C4-2B (cell line): ENCODE measurements around the gene FRMD4A.

Experiments used
- H3K27ac ChIP-seq: fragments of 450-650 bp; 2 replicates; pipeline ENCODE4 v1.5.1; 2017
- CTCF ChIP-seq: fragments of 450-650 bp; conservative IDR thresholded peaks from 2 replicates; pipeline ENCODE4 v1.5.1; 2017; ENCODE audit warnings: mild to moderate bottlenecking
- ZFX ChIP-seq: fragments of 450-650 bp; IDR thresholded peaks from 2 replicates; pipeline ENCODE4 v1.6.1; 2017

The FRMD4A gene

GRCh38 chr10:14254368-14254767, 76.4 kb downstream of the FRMD4A start:
- TF ChIP-seq ZFX (no peak), CTCF (no peak)
- H3K27ac ChIP-seq: no peak overlapping the region

GRCh38 chr10:14253711-14254110, 77.0 kb downstream of the FRMD4A start:
- TF ChIP-seq ZFX: no peak
- TF ChIP-seq CTCF: no peak

GRCh38 chr10:14253079-14253478, 77.6 kb downstream of the FRMD4A start:
- H3K27ac ChIP-seq: no peak overlapping the region
- TF ChIP-seq ZFX (no peak), CTCF (no peak)

More at GRCh38 chr10:14253711-14254110, 77.0 kb downstream of the FRMD4A start:
- no peak overlapping the region for H3K27ac ChIP-seq

GRCh38 chr10:14250496-14251076, 80.1 kb downstream of the FRMD4A start:
- no peak overlapping the region for H3K27ac ChIP-seq
- no peak for TF ChIP-seq CTCF
- TF ChIP-seq ZFX: no peak

GRCh38 chr10:14247377-14248116, 83.2 kb downstream of the FRMD4A start:
- TF ChIP-seq ZFX: no peak
- no peak for TF ChIP-seq CTCF
- H3K27ac ChIP-seq: no peak overlapping the region

GRCh38 chr10:14244801-14245211, 85.9 kb downstream of the FRMD4A start:
- no peak overlapping the region for H3K27ac ChIP-seq
- TF ChIP-seq CTCF (no peak), ZFX (no peak)

GRCh38 chr10:14244147-14244546, 86.6 kb downstream of the FRMD4A start:
- TF ChIP-seq ZFX (no peak), CTCF (peak; percentile 28)
- no peak overlapping the region for H3K27ac ChIP-seq
